Fibroblast of lung (primary cell): Measurements from ENCODE around the gene ZNF79. TPM values are rescaled to one million over a fixed set of nuclear protein-coding genes. Genes with fewer than 3 reads are reported as not detected.

ENCODE experiments used
- DNase-seq, 2 donors: peaks; one replicate each; pipeline versions ENCODE4 v3.0.0 to v3.0.0-alpha.2; 2010; ENCODE audit warnings: low read depth in 2 of 2
- H2AFZ ChIP-seq: 2 replicates; pipeline ENCODE4 v1.5.1; 2012; ENCODE audit warnings: low read length, control low read depth, inconsistent platforms
- H3K27ac ChIP-seq: 2 replicates; pipeline ENCODE4 v1.5.1; 2011; ENCODE audit warnings: low read length, control low read depth; ENCODE audit not compliant: insufficient read depth
- H3K27me3 ChIP-seq: 2 replicates; pipeline ENCODE4 v1.5.1; 2011; ENCODE audit warnings: mild to moderate bottlenecking, low read length; ENCODE audit not compliant: control insufficient read depth, insufficient read depth
- H3K36me3 ChIP-seq: 2 replicates; pipeline ENCODE4 v1.5.1; 2011; ENCODE audit warnings: low read length; ENCODE audit not compliant: control insufficient read depth, insufficient read depth
- H3K4me1 ChIP-seq: 2 replicates; pipeline ENCODE4 v1.5.1; 2011; ENCODE audit warnings: low read length; ENCODE audit not compliant: control insufficient read depth, insufficient read depth; ENCODE audit errors: extremely low read depth
- H3K4me2 ChIP-seq: 2 replicates; pipeline ENCODE4 v1.5.1; 2011; ENCODE audit warnings: low read length, control low read depth; ENCODE audit not compliant: insufficient read depth; ENCODE audit errors: extremely low read depth
- H3K4me3 ChIP-seq, 4 experiments: fragments of 200-600 bp in 1 of 4; sonication (generic) in 1 of 4; replicated peaks in 1 of 4; 2 replicates each; pipeline ENCODE4 v1.5.1; 2011 to 2016; ENCODE audit warnings: low read length in 4 of 4, low read depth in 3 of 4, mild to moderate bottlenecking in 3 of 4, control low read depth in 2 of 4, inconsistent platforms in 1 of 4, mixed read lengths in 1 of 4; ENCODE audit not compliant: insufficient read depth in 1 of 4; ENCODE audit errors: control extremely low read depth in 1 of 4
- H3K79me2 ChIP-seq: 2 replicates; pipeline ENCODE4 v1.5.1; 2012; ENCODE audit warnings: mild to moderate bottlenecking, low read length, inconsistent platforms; ENCODE audit not compliant: control insufficient read depth, insufficient read depth
- H3K9ac ChIP-seq: 2 replicates; pipeline ENCODE4 v1.5.1; 2011; ENCODE audit warnings: mild to moderate bottlenecking, low read length, control low read depth; ENCODE audit not compliant: insufficient read depth
- H3K9me3 ChIP-seq: 2 replicates; pipeline ENCODE4 v1.5.1; 2012; ENCODE audit warnings: low read depth, low read length; ENCODE audit not compliant: control insufficient read depth, insufficient read depth
- H4K20me1 ChIP-seq: 2 replicates; pipeline ENCODE4 v1.5.1; 2011; ENCODE audit warnings: low read length; ENCODE audit not compliant: control insufficient read depth, insufficient read depth; ENCODE audit errors: extremely low read depth
- CTCF ChIP-seq, 2 donors: IDR thresholded peaks in 1 of 2; conservative IDR thresholded peaks in 1 of 2; 1 replicate in 1 of 2; 2 replicates in 1 of 2; pipeline ENCODE4 v1.5.1; 2011 to 2012; ENCODE audit warnings: low read length in 2 of 2, control low read depth in 1 of 2, inconsistent platforms in 1 of 2, low read depth in 1 of 2, mild to moderate bottlenecking in 1 of 2
- EZH2 ChIP-seq: IDR thresholded peaks from 2 replicates; pipeline ENCODE4 v1.5.1; 2012; ENCODE audit warnings: low read length, control low read depth, mild to moderate bottlenecking; ENCODE audit errors: missing control alignments
- polyA plus RNA-seq, 2 donors: library from polyadenylated mRNA; depleted of rRNA in 1 of 2; stranded (reverse) in 1 of 2; unstranded in 1 of 2; fragments of >200 nt; gene quantifications; 2 replicates each; pipeline ENCODE4 v1.2.1, GENCODE V29; 2011 to 2012; ENCODE audit warnings: missing spikeins in 1 of 2
- total RNA-seq: library from RNA; depleted of rRNA; stranded (reverse); fragments of >200 nt; gene quantifications from 2 replicates; pipeline ENCODE4 v1.2.1, GENCODE V29; 2014

The ZNF79 gene
- total and polyA plus RNA-seq, 2 donors (not counting 1 experiment from before 2014, with no cell fraction given) = 4.9 to 15.0 TPM

- no peak for TF ChIP-seq EZH2
- TF ChIP-seq CTCF (conservative IDR thresholded peaks at IDR 0.05 in 1 of 2, IDR thresholded peaks at IDR 0.05 in 1 of 2; ENCODE audit: low read depth in 1 of 2, low read length in 2 of 2) = no peak
- Histone ChIP-seq H2AFZ (no peak overlapping the region), H3K36me3 (peaks cover 2% of the 10 kb centered on the region)
Measured at GRCh38 chr9:127404631-127405030, 19.6 kb upstream of the ZNF79 start.

GRCh38 chr9:127405344-127406125, 18.6 kb upstream of the ZNF79 start:
- Histone ChIP-seq H2AFZ (no peak overlapping the region), H3K4me3 (no peak overlapping the region), H3K9me3 (no peaks in the 10 kb centered on the region), H3K79me2 (no peaks in the 10 kb centered on the region), H3K36me3 (peaks cover 2% of the 10 kb centered on the region), H3K4me2 (no peak overlapping the region), H3K27me3 (no peaks in the 10 kb centered on the region), H4K20me1 (no peaks in the 10 kb centered on the region), H3K4me1 (no peaks in the 10 kb centered on the region), H3K27ac (no peak overlapping the region), H3K9ac (no peak overlapping the region)
- TF ChIP-seq EZH2 (no peak), CTCF (conservative IDR thresholded peaks at IDR 0.05 in 1 of 2, IDR thresholded peaks at IDR 0.05 in 1 of 2; ENCODE audit: low read depth in 1 of 2, low read length in 2 of 2) (no peak)
- DNase-seq = no peak

More at GRCh38 chr9:127404631-127405030, 19.6 kb upstream of the ZNF79 start:
- Histone ChIP-seq H3K4me1 (no peaks in the 10 kb centered on the region), H4K20me1 (no peaks in the 10 kb centered on the region), H3K4me3 (no peak overlapping the region), H3K79me2 (no peaks in the 10 kb centered on the region), H3K4me2 (no peak overlapping the region), H3K27me3 (no peaks in the 10 kb centered on the region), H3K9ac (no peak overlapping the region), H3K9me3 (no peaks in the 10 kb centered on the region), H3K27ac (no peak overlapping the region)
- DNase-seq = no peak

GRCh38 chr9:127406799-127407491, 17.2 kb upstream of the ZNF79 start:
- Histone ChIP-seq H3K9me3 (no peaks in the 10 kb centered on the region), H3K4me2 (no peak overlapping the region), H3K36me3 (peaks cover 2% of the 10 kb centered on the region), H3K9ac (no peak overlapping the region), H3K79me2 (no peaks in the 10 kb centered on the region), H3K4me1 (no peaks in the 10 kb centered on the region), H2AFZ (no peak overlapping the region), H3K4me3 (no peak overlapping the region), H3K27me3 (no peaks in the 10 kb centered on the region), H3K27ac (no peak overlapping the region), H4K20me1 (no peaks in the 10 kb centered on the region)
- TF ChIP-seq EZH2 = no peak
- TF ChIP-seq CTCF (conservative IDR thresholded peaks at IDR 0.05 in 1 of 2, IDR thresholded peaks at IDR 0.05 in 1 of 2; ENCODE audit: low read depth in 1 of 2, low read length in 2 of 2) = no peak
- DNase-seq = no peak
